Spleen (tissue), 11 donors: Measurements from ENCODE around the gene ZBTB44. TPM values are rescaled to one million over a fixed set of nuclear protein-coding genes. Genes with fewer than 3 reads are reported as not detected.
"Not testable (repeated sequence)": the region's sequence is repeated elsewhere in the genome, so short reads cannot be mapped to it uniquely, and the experiment has no call there.

Source experiments
- DNase-seq: peaks from one replicate; pipeline ENCODE4 v3.0.0-alpha.2; 2020
- H3K27ac ChIP-seq, 8 donors: fragments of 200-600 bp; sonication (generic) in 7 of 8; 1 replicate in 4 of 8; 2 replicates in 4 of 8; pipeline versions ENCODE4 v1.5.0 to v1.8.0; 2016 to 2021; ENCODE audit warnings: inconsistent platforms in 4 of 8, mild to moderate bottlenecking in 4 of 8, moderate library complexity in 1 of 8
- H3K27me3 ChIP-seq, 7 donors: fragments of 200-600 bp; sonication (generic) in 6 of 7; replicated peaks in 1 of 7; 1 replicate in 4 of 7; 2 replicates in 3 of 7; pipeline versions ENCODE4 v1.5.0 to v1.8.0; 2016 to 2021; ENCODE audit warnings: inconsistent platforms in 3 of 7, mild to moderate bottlenecking in 1 of 7
- H3K36me3 ChIP-seq, 6 donors: fragments of 200-600 bp; sonication (generic) in 5 of 6; 1 replicate in 4 of 6; 2 replicates in 2 of 6; pipeline versions ENCODE4 v1.5.0 to v1.8.0; 2016 to 2021; ENCODE audit warnings: inconsistent platforms in 2 of 6
- H3K4me1 ChIP-seq, 6 donors: fragments of 200-600 bp; sonication (generic) in 5 of 6; 1 replicate in 3 of 6; 2 replicates in 3 of 6; pipeline versions ENCODE4 v1.5.0 to v1.8.0; 2016 to 2021; ENCODE audit warnings: inconsistent platforms in 3 of 6
- H3K4me3 ChIP-seq, 8 donors: fragments of 200-600 bp; sonication (generic) in 7 of 8; 1 replicate in 4 of 8; 2 replicates in 4 of 8; pipeline versions ENCODE4 v1.5.0 to v1.8.0; 2016 to 2021; ENCODE audit warnings: inconsistent platforms in 4 of 8, mild to moderate bottlenecking in 4 of 8, moderate library complexity in 2 of 8
- H3K9me3 ChIP-seq, 8 donors: fragments of 200-600 bp; sonication (generic) in 7 of 8; 1 replicate in 4 of 8; 2 replicates in 4 of 8; pipeline versions ENCODE4 v1.5.0 to v1.8.0; 2016 to 2021; ENCODE audit warnings: inconsistent platforms in 4 of 8
- CTCF ChIP-seq, 11 experiments: fragments of 200-600 bp in 7 of 11; fragments of 450-650 bp in 4 of 11; sonication (generic) in 4 of 11; IDR thresholded peaks in 8 of 11; conservative IDR thresholded peaks in 3 of 11; 1 replicate in 7 of 11; 2 replicates in 4 of 11; pipeline versions ENCODE4 v1.4.0 to v1.8.0; 2016 to 2021; ENCODE audit warnings: antibody characterized with exemption in 11 of 11, inconsistent platforms in 4 of 11, mild to moderate bottlenecking in 1 of 11
- POLR2A ChIP-seq, 3 donors: fragments of 450-650 bp; IDR thresholded peaks; one replicate each; pipeline ENCODE4 v1.5.1; 2017; ENCODE audit warnings: antibody characterized with exemption in 3 of 3, mild to moderate bottlenecking in 1 of 3
- POLR2AphosphoS5 ChIP-seq, 3 donors: sonication (generic); formaldehyde crosslinking; IDR thresholded peaks; one replicate each; pipeline ENCODE4 v1.5.1; 2017; ENCODE audit warnings: antibody characterized with exemption in 3 of 3
- WGBS, 5 donors: extraction: QIAGEN DNeasy Blood & Tissue Kit in 3 of 5; methylation state at CpG; one replicate each; pipeline versions ENCODE4 v1.1.5 to v1.1.7; 2013 to 2018; 5-methylcytosine and 5-hydroxymethylcytosine counted together
- intact Hi-C: fragments of 100-400 bp; cut with DNase I; formaldehyde crosslinking; loops from one replicate; pipeline ENCODE4 v1.15.0; 2023; ENCODE audit warnings: low total_unique reads
- polyA plus RNA-seq, 3 donors: library from polyadenylated mRNA; stranded (reverse); fragments of 200-250 nt; gene quantifications; one replicate each; pipeline ENCODE4 v1.2.1, GENCODE V29; 2013
- total RNA-seq, 7 donors: library from RNA; depleted of rRNA in 3 of 7; stranded (reverse); fragments of >200 nt in 3 of 7; fragmentation: NEBNext Ultra II Directional in 4 of 7; extraction: Animal tissue kit (Norgen Biotek cat#: 25700) in 4 of 7; gene quantifications; one replicate each; pipeline versions ENCODE4 v1.1.0 to v1.2.1, GENCODE V29; 2016 to 2021
- donor health status: healthy with polysubstance abuse.
- donor health status: DM: no; HTN: no; CAD: no; lungs with moderate emphysema.
- donor health status: DM: no; HTN: no; CAD: no.
- donor health status: Bipolar disorder and iron deficiency.
- donor health status: healthy.
- donor health status: DM: no; HTN: no; CAD: no.
- donor health status: DM: yes; HTN: yes; CAD: no.

Gene ZBTB44
- total and polyA plus RNA-seq, 10 donors = 12.4 to 79.6 (median 53.1) TPM

GRCh38 chr11:130249371-130249770 is 65.3 kb downstream of the ZBTB44 start:
- no peak overlapping the region for H3K27ac ChIP-seq
- H3K9me3 ChIP-seq = peaks cover 0 to 19% (median 14%) of the 10 kb centered on the region in 8 donors
- WGBS, 5 donors = 88 to 95% (median 93%) methylated on average over 5 of the region's 5 CpGs
- intact Hi-C loops = no loop called here
- H3K27me3 ChIP-seq = no peaks in the 10 kb centered on the region
- no peak for DNase-seq
- peaks cover 0 to 33% (median 2%) of the 10 kb centered on the region in 6 donors for H3K4me1 ChIP-seq
- no peak overlapping the region for H3K4me3 ChIP-seq
- no peak for TF ChIP-seq POLR2AphosphoS5 (IDR thresholded peaks at IDR 0.05)
- TF ChIP-seq CTCF (IDR thresholded peaks at IDR 0.05 in 8 of 11, conservative IDR thresholded peaks at IDR 0.05 in 3 of 11) = no peak
- TF ChIP-seq POLR2A (IDR thresholded peaks at IDR 0.05) = no peak
- H3K36me3 ChIP-seq = peaks cover 0 to 25% (median 0%) of the 10 kb centered on the region in 6 donors

GRCh38 chr11:130247319-130247718 is 67.4 kb downstream of the ZBTB44 start:
- 89 to 98% (median 94%) methylated on average over 2 of the region's 2 CpGs for WGBS, 5 donors
- Histone ChIP-seq H3K27me3 (no peaks in the 10 kb centered on the region), H3K9me3 (peaks cover 0 to 14% (median 10%) of the 10 kb centered on the region in 8 donors), H3K27ac (no peak overlapping the region), H3K4me1 (peaks cover 0 to 53% (median 15%) of the 10 kb centered on the region in 6 donors), H3K4me3 (no peak overlapping the region), H3K36me3 (peaks cover 0 to 25% (median 0%) of the 10 kb centered on the region in 6 donors)
- no peak for TF ChIP-seq POLR2A (IDR thresholded peaks at IDR 0.05)
- no peak for TF ChIP-seq CTCF (IDR thresholded peaks at IDR 0.05 in 8 of 11, conservative IDR thresholded peaks at IDR 0.05 in 3 of 11)
- TF ChIP-seq POLR2AphosphoS5 (IDR thresholded peaks at IDR 0.05) = no peak
- intact Hi-C loops = no loop called here
- DNase-seq = no peak

GRCh38 chr11:130246738-130247137 is 68.0 kb downstream of the ZBTB44 start:
- H3K9me3 ChIP-seq = peaks cover 0 to 8% (median 4%) of the 10 kb centered on the region in 8 donors
- H3K27me3 ChIP-seq = no peaks in the 10 kb centered on the region
- 96 to 98% (median 96%) methylated on average over 3 of the region's 3 CpGs for WGBS, 5 donors
- H3K27ac ChIP-seq = no peak overlapping the region
- peaks cover 0 to 21% (median 0%) of the 10 kb centered on the region in 6 donors for H3K36me3 ChIP-seq
- H3K4me1 ChIP-seq = peaks cover 0 to 56% (median 18%) of the 10 kb centered on the region in 6 donors
- no peak overlapping the region for H3K4me3 ChIP-seq
- TF ChIP-seq POLR2AphosphoS5 (IDR thresholded peaks at IDR 0.05) (no peak), CTCF (IDR thresholded peaks at IDR 0.05 in 8 of 11, conservative IDR thresholded peaks at IDR 0.05 in 3 of 11) (no peak), POLR2A (IDR thresholded peaks at IDR 0.05) (no peak)
- no peak for DNase-seq
- intact Hi-C loops = no loop called here

- intact Hi-C loops = no loop called here
Measured at GRCh38 chr11:130246270-130246669, 68.4 kb downstream of the ZBTB44 start.

GRCh38 chr11:130245375-130245774 is 69.3 kb downstream of the ZBTB44 start:
- peaks cover 0 to 17% (median 0%) of the 10 kb centered on the region in 6 donors for H3K36me3 ChIP-seq
- DNase-seq, intact Hi-C loops, H3K27me3 ChIP-seq, H3K4me3 ChIP-seq, H3K27ac ChIP-seq, H3K9me3 ChIP-seq: not testable (repeated sequence)
- peaks cover 0 to 61% (median 19%) of the 10 kb centered on the region in 6 donors for H3K4me1 ChIP-seq
- 89 to 98% (median 97%) methylated on average over 6 of the region's 6 CpGs for WGBS, 5 donors

More at GRCh38 chr11:130246270-130246669, 68.4 kb downstream of the ZBTB44 start:
- TF ChIP-seq POLR2A (IDR thresholded peaks at IDR 0.05) = no peak
- no peak for TF ChIP-seq POLR2AphosphoS5 (IDR thresholded peaks at IDR 0.05)
- no peak for TF ChIP-seq CTCF (IDR thresholded peaks at IDR 0.05 in 8 of 11, conservative IDR thresholded peaks at IDR 0.05 in 3 of 11)
- whole genome bisulfite sequencing, 5 donors = 76 to 97% (median 85%) methylated on average over 1 of the region's 1 CpG
- H3K36me3 ChIP-seq = peaks cover 0 to 19% (median 0%) of the 10 kb centered on the region in 6 donors
- no peak for DNase-seq
- H3K9me3 ChIP-seq = peaks cover 0 to 3% (median under 1%) of the 10 kb centered on the region in 8 donors
- H3K27ac ChIP-seq = no peak overlapping the region
- no peaks in the 10 kb centered on the region for H3K27me3 ChIP-seq
- peaks cover 0 to 61% (median 19%) of the 10 kb centered on the region in 6 donors for H3K4me1 ChIP-seq
- H3K4me3 ChIP-seq = no peak overlapping the region
